Epidermal melanocyte (primary cell): ENCODE measurements around the gene RIPK4.
A peak's percentile ranks its signal among the peaks of the same experiment; 100 is the strongest.

Experiments used
- DNase-seq: peaks from one replicate; pipeline ENCODE4 v3.0.0; 2011; ENCODE audit warnings: low spot score; ENCODE audit not compliant: insufficient read length

The RIPK4 gene

GRCh38 chr21:41754479-41754891 is 12.4 kb downstream of the RIPK4 start:
- DNase-seq, result no peak

GRCh38 chr21:41753006-41753898 is 13.6 kb downstream of the RIPK4 start:
- DNase-seq, result no peak

- DNase-seq, result peak; percentile 58
These were observed 14.6 kb downstream of the RIPK4 start for GRCh38 chr21:41752231-41752681.

- DNase-seq, result no peak
These were observed 15.2 kb downstream of the RIPK4 start for GRCh38 chr21:41751611-41752011.

GRCh38 chr21:41750532-41751151 is 16.2 kb downstream of the RIPK4 start:
- no peak for DNase-seq

- DNase-seq, result no peak
These were observed 16.8 kb downstream of the RIPK4 start for GRCh38 chr21:41750051-41750450.

- DNase-seq, result no peak
These were observed 17.6 kb downstream of the RIPK4 start for GRCh38 chr21:41749286-41749685.

- no peak for DNase-seq
These were observed 18.7 kb downstream of the RIPK4 start for GRCh38 chr21:41747943-41748738.

GRCh38 chr21:41746744-41747006 is 20.2 kb downstream of the RIPK4 start:
- DNase-seq, result no peak

GRCh38 chr21:41745971-41746743 is 20.7 kb downstream of the RIPK4 start:
- no peak for DNase-seq

- DNase-seq, result no peak
These were observed 21.6 kb downstream of the RIPK4 start for GRCh38 chr21:41745026-41745820.

GRCh38 chr21:41744028-41744930 is 22.6 kb downstream of the RIPK4 start:
- no peak for DNase-seq

- DNase-seq, result no peak
These were observed 23.4 kb downstream of the RIPK4 start for GRCh38 chr21:41743321-41744027.

- no peak for DNase-seq
These were observed 24.6 kb downstream of the RIPK4 start for GRCh38 chr21:41742073-41742875.

- no peak for DNase-seq
These were observed 25.4 kb downstream of the RIPK4 start for GRCh38 chr21:41741253-41742072.

- DNase-seq, result no peak
These were observed 26.1 kb downstream of the RIPK4 start for GRCh38 chr21:41740604-41741252.

- DNase-seq, result no peak
These were observed 26.9 kb downstream of the RIPK4 start for GRCh38 chr21:41739936-41740335.
